Activated CD4-positive, CD25-positive, alpha-beta regulatory T cell treated with anti-CD3 and anti-CD28 coated beads, Interleukin-2, amount 50 U/mL, for 72 hours (primary cell): ENCODE measurements around the gene PFKFB4.
A peak's percentile ranks its signal among the peaks of the same experiment; 100 is the strongest.

Experiments used
- DNase-seq: peaks from one replicate; pipeline ENCODE4 v3.0.0; 2021

The PFKFB4 gene

GRCh38 chr3:48528048-48528447 lies 28.6 kb downstream of the PFKFB4 start:
- no peak for DNase-seq

- no peak for DNase-seq
Measured at GRCh38 chr3:48524970-48525369, 31.6 kb downstream of the PFKFB4 start.

- DNase-seq: no peak
Measured at GRCh38 chr3:48521635-48522034, 35.0 kb downstream of the PFKFB4 start.

GRCh38 chr3:48519277-48519643 lies 37.3 kb downstream of the PFKFB4 start:
- DNase-seq: no peak

- no peak for DNase-seq
Measured at GRCh38 chr3:48518638-48519276, 37.8 kb downstream of the PFKFB4 start.

GRCh38 chr3:48518069-48518468 lies 38.5 kb downstream of the PFKFB4 start:
- DNase-seq: no peak

- no peak for DNase-seq
Measured at GRCh38 chr3:48516571-48516970, 40.0 kb downstream of the PFKFB4 start.

- no peak for DNase-seq
Measured at GRCh38 chr3:48514431-48515227, 42.0 kb downstream of the PFKFB4 start.

GRCh38 chr3:48511551-48511950 lies 45.1 kb downstream of the PFKFB4 start:
- DNase-seq: no peak

GRCh38 chr3:48507256-48508061 lies 49.1 kb downstream of the PFKFB4 start:
- peak; percentile 65 for DNase-seq

- DNase-seq: no peak
Measured at GRCh38 chr3:48505968-48506504, 50.6 kb downstream of the PFKFB4 start.

- DNase-seq: no peak
Measured at GRCh38 chr3:48505146-48505545, 51.5 kb downstream of the PFKFB4 start.

- peak; percentile 72 for DNase-seq
Measured at GRCh38 chr3:48504051-48504946, 52.3 kb downstream of the PFKFB4 start, which contains the start of gene SHISA5. TSS of gene SHISA5 (minus strand) at chr3:48504174. CDS start at chr3:48504094, 80 bp downstream.

- no peak for DNase-seq
Measured at GRCh38 chr3:48503401-48504050, 53.1 kb downstream of the PFKFB4 start.

- no peak for DNase-seq
Measured at GRCh38 chr3:48502728-48503168, 53.9 kb downstream of the PFKFB4 start.

- no peak for DNase-seq
Measured at GRCh38 chr3:48502121-48502520, 54.5 kb downstream of the PFKFB4 start.

- no peak for DNase-seq
Measured at GRCh38 chr3:48501196-48501595, 55.4 kb downstream of the PFKFB4 start.

GRCh38 chr3:48500656-48501055 lies 55.9 kb downstream of the PFKFB4 start:
- no peak for DNase-seq

- DNase-seq: no peak
Measured at GRCh38 chr3:48493203-48493501, 63.5 kb downstream of the PFKFB4 start.

- DNase-seq: no peak
Measured at GRCh38 chr3:48492461-48493202, 64.0 kb downstream of the PFKFB4 start.

GRCh38 chr3:48486952-48487351 lies 69.7 kb downstream of the PFKFB4 start:
- DNase-seq: no peak
